GM21576 (cell line): Measurements from ENCODE around the gene PTMS.

Source experiments
- ATAC-seq: cut with Tn5 transposase; IDR thresholded peaks from one replicate; pipeline ENCODE4 v1.9.1; 2021; ENCODE audit warnings: mild to moderate bottlenecking, moderate library complexity; ENCODE audit not compliant: unreplicated experiment

PTMS gene

DNA sequence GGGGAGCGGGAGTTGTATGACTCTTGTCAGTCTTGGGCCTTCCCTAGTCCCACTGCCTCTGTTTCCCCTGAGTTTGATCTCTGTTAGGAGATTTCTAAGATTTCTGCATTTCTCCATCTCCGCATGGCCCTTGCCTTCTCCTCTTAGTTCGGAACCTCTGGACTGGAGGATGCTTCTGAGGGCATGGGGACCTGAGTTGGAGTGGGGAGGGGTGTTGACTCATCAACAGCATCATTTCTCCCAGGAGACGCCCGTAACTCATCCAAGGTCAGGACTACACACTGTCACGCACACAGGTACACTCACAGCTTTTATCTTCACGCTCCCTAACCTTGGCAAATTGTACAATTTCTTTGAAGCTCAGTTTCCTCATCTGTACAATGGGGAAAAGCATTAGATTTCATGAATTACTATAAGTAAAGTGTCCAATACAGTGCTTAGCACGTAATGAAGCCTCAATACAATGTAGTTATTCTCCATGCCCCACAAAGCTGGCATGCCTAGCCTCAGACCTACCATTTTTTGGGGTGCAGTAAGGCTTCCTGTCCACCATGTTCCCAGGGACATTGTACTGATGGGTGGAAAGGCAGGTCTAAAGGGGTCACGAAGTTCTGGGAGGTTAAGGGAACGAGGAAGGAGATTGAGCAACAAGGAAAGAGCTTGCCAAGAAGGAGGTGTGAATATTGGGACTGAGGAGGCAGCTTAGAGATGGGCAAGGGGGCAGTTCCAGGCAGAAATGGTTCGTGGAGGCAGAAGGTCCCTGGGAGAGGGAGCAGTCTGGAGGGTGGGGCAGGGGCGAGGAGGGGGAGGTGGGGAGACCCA, 5.6 kb downstream of the PTMS start:
- ATAC-seq = no peak

DNA sequence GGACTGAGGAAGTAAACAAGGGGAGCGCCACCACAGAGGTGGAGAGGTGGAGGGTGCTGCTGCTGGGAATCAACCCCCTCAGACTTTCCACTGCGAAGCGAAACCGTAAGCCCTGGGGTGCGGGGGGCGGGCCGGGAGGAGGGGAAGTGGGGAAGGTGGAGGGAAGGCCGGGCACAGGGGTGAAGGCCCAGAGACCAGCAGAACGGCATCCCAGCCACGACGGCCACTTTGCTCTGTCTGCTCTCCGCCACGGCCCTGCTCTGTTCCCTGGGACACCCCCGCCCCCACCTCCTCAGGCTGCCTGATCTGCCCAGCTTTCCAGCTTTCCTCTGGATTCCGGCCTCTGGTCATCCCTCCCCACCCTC, 6.2 kb downstream of the PTMS start, which contains the start of gene LAG3:
TSS of gene LAG3 (plus strand) at position 190 of the 365 bp plus-strand sequence. CDS start 333 bp downstream, outside the sequence.
- ATAC-seq = no peak

DNA sequence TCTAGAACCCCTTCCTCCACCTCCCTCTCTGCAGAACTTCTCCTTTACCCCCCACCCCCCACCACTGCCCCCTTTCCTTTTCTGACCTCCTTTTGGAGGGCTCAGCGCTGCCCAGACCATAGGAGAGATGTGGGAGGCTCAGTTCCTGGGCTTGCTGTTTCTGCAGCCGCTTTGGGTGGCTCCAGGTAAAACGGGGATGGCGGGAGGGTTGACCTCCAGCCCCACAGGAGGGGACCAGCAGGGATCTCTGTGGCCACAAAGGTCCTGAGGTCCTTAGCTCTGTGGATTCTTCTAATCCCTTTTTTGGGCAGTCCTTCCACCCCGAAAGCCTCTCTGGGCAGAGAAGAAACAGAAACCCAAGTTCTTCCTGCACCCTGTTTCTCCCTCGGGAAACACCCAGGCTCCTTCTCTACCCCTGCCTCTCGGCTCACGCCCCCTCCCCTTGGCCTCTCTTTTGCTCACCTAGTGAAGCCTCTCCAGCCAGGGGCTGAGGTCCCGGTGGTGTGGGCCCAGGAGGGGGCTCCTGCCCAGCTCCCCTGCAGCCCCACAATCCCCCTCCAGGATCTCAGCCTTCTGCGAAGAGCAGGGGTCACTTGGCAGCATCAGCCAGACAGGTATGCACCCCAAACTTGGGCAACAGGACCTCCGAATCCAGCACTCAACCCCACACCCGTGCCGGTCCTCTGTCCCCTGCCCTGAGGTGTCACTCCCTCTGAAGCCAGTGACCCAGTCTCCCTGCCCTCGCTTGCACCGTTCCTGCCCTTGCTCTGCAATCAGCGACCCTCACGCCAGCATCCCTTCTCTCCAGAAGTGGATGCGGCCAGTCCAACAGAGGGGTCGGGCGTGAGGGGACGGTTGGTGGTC, 6.8 kb downstream of the PTMS start:
- no peak for ATAC-seq

DNA sequence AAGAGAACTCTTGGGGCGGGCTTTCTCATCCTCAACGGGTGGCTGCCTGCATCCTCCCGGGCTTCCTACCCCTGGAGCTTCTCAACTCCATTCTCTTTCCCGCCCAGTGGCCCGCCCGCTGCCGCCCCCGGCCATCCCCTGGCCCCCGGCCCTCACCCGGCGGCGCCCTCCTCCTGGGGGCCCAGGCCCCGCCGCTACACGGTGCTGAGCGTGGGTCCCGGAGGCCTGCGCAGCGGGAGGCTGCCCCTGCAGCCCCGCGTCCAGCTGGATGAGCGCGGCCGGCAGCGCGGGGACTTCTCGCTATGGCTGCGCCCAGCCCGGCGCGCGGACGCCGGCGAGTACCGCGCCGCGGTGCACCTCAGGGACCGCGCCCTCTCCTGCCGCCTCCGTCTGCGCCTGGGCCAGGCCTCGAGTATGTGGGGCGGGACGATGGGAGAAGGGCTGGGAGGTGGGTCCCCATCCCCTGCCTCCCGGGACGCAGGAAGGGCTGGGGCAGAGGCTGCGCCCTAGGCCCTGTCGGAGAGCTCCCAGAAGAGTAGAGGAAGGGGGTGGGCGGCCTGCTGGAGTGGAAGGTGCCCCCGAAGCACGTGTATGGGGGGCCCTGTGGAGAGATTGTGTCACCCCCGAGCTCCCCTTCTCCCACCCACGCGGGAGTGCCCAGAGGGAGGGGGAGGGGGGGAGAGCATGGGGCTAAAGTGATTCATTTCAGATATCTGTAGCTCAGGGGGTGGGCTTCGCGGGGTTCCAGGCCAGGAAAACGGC, 7.6 kb downstream of the PTMS start:
- ATAC-seq = no peak

DNA sequence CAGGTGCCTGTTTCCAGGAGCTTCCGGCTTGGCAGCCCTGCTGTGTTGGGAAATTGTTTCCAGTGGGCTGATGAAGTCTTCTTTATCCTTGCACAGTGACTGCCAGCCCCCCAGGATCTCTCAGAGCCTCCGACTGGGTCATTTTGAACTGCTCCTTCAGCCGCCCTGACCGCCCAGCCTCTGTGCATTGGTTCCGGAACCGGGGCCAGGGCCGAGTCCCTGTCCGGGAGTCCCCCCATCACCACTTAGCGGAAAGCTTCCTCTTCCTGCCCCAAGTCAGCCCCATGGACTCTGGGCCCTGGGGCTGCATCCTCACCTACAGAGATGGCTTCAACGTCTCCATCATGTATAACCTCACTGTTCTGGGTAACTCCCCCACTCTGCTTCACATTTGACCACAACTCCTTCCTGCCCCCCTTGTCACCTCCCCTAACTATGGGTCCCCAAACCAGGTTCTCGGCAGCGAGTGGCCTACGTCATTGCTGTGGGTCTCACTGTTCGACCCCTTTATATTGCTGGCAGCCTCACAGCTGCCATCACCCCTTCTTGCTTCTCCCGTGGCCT, 8.4 kb downstream of the PTMS start:
- ATAC-seq = no peak

DNA sequence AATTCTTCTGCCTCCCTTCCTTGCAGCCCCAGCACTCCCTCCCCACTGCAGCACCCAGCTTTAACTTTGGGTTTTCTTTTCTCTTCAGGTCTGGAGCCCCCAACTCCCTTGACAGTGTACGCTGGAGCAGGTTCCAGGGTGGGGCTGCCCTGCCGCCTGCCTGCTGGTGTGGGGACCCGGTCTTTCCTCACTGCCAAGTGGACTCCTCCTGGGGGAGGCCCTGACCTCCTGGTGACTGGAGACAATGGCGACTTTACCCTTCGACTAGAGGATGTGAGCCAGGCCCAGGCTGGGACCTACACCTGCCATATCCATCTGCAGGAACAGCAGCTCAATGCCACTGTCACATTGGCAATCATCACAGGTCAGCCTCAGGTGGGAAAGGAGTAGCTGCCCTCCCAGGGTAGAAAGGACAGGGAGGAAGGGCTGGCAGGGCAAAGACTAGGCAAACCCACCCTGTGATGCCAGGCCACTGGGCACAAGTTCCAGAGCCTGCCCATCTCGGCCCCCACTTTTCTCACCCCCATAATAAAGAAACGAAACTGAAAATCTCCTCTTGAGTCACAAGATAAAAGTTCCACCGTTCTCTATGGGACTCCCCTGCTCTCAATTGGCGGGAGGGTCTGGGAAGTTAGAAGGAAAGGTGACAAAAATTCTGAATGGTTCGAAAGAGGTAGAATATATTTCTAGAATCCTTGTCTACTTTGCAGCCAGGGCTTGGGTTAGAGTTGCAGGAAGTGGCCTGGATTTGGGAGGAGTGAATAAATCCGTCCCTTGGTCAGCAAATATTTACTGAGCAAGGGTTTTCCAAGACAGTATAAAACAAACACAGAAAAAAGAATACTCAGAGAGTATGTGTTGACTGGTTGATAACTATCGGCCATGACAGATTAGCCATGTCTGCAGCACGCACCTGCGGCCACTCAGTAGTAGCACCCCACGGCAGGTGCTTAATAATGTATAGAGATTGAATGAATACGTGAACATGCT, 9.3 kb downstream of the PTMS start:
- no peak for ATAC-seq

DNA sequence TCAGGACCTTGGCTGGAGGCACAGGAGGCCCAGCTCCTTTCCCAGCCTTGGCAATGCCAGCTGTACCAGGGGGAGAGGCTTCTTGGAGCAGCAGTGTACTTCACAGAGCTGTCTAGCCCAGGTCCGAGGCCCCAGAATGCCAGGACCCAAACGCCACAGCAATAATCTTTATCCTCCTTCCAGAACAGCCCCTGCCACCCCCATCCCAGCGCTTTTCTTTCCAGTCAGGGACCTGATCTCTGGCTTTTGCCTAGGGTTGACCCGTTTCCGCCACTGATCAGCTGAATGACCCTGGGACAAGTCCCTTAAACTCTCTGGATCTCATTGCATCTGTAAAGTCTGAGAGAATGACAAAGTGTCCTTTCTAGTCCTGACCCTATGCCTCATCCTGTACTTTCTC, 11.2 kb downstream of the PTMS start:
- no peak for ATAC-seq

DNA sequence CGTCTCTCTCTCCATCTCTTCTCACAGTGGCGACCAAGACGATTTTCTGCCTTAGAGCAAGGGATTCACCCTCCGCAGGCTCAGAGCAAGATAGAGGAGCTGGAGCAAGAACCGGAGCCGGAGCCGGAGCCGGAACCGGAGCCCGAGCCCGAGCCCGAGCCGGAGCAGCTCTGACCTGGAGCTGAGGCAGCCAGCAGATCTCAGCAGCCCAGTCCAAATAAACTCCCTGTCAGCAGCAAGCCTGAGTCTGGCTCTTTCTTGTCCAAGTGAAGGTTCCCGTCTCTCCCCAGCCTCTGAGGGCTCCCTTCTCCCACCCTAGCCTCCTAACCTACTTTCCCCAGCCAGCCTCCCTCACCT, 12.0 kb downstream of the PTMS start:
- ATAC-seq = no peak

DNA sequence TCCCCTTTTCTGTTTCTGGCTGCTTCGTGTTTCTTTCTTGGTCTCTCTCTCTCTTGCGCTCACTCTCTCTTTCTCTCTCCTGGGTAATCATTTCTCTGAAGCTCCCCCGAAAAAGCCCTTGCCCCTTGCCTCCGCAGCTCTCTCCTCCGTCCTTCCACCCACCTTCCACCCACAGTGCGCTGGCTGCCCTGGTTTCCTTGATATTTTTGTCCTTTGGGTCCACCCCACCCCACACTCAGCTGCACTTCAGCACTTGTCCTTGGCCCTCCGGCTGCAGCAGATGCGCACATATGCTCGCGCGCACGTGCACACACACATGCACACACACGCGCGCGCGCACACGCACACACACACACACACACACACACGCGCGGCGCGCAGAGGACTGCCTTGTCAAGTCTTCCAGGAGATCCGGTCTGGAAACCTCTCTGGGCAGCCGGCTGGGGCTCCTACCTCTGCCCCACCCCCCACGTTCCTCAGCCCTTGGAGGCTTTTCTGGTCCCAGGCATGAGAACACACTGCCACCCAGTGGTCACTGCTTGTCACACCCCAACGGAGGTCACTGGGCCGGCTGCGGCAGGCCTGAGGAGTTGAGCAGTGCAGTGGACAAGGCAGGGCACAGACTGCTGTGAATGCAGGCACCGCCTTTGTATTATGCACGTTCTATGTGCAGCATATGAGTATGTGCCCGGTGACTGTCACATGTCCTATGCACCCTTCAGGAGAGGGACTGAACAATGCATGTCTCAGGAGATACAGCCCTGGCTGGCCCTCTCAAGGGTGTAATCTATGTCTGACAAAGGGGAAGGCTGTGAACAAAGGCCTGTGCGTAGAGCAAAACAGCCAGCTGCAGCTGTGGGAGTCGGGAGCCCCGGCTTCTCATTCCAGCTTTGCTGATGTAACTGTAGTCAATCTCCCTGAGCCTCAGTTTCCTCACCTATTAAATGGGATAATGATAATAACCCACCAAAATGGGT, 12.7 kb downstream of the PTMS start:
- ATAC-seq = peak; percentile 73

DNA sequence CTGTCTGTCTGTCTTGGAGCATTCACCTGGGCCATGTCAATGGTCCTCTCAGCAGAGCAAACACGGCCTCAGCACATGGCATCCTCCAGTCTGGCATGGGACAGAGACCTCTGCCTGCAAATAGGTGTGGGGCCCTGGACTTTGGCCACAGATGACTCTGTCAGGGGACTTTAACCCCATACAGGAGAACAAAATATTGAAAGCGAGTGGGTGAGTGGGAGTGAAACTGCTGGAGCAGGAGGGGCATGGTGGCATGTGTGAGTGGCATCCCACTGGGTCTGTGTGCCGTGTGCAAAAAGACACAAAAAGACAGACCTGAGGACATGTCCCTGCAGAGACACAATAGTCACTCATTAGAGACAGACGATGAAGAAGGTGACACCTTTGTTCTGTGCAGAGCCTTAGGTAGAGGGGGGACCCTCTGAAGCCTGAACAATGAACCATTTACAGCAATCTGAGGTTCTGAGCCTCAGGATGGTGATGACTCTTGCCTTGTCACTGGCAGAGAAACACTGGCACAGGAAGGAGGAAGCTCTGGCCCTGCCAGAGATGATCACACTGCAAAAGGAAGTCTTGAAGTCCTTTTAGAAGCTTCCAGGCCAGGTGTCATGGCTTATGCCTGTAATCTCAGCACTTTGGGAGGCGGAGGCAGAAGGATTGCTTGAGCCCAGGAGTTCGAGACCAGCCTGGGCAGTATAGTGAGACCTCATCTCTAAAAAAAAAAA, 13.7 kb downstream of the PTMS start:
- no peak for ATAC-seq

DNA sequence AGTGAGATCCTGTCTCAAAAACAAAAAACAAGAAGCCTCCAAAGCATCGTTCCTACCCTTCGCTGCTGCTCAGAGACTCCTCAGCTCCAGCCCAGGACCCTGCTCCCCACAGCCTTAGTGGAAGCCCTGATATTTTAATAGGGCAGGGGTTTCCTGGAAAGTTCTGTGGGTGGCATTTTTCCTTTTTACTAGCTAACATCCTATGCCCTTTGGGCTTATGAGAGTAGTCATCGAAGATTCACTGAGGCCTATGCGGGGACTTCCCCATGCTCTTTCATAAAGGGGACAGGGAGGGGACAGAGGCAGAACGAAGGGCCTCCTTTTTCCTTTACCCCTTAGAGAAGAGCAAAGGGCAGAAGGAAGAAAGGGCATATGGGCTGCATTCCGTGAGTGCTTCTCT, 14.4 kb downstream of the PTMS start:
- no peak for ATAC-seq

DNA sequence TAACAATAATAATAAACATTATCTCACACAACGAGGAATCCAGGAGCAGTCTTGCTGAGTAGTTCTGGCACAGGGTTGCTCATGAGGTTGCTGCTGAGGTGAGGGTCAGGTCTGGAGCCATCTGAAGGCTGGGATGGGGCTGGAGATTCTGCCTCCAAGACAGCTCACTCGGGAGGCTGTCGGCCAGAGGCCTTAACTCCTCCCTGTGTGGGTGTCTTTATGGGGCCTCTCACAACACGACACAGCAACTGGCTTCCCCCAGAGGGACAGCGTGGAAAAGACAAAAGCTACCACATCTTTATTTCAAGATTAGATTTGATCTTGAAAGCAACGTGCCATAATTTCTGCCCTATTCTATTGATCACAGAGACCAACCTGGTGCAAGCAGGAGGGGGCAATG, 16.0 kb downstream of the PTMS start:
- ATAC-seq = no peak

DNA sequence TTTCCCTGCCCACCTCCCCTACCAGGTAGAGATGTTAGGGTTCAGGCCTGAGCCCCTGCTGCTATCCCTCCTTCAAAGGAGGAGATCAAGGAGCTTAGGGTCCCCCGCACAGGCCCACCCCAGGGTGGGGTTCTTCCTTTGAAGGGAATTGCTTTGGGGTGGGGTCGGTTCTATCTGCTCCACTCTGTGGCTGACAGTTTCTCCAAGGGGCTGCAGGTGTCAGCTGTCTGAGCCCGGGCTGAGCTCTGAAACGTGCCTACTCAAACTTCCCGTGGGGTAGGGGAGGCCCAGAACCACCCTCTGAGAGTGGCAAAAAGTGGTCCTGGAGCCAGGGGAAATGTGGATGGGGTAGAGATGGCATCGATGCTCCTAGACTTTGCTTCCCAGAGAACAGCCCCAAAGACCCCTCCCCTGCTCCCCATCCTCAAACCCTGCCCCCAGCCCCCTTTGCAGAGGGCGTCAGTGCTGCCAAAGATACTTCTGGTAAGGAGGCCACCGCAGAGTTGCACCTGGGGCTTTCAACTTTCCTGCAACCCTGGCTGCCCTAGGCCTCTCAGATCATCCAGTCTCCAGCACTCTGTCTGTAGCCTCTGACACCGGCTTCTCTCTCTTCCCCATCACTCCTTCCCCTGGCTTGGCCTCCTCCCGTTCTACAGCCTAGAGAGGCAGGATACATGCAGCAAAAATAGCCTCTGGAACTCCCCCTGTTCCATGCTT, 16.8 kb downstream of the PTMS start:
- no peak for ATAC-seq

DNA sequence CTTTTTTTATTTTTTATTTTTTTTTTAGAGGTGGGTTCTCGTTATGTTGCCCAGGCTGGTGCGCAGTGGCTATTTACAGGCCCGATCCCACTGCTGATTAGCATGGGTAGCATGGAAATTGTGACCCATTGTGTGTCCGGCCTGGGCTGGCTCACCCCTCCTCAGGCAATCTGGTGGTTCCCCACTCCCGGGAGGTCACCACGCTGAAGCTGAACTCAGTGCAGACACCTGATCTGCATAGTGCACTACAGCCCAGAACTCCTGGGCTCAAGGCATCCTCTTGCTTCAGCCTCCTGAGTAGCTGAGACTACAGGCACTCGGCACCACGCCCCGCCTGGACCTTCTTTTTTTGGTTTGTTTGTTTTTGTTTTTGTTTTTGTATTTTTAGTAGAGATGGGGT, 17.7 kb downstream of the PTMS start:
- ATAC-seq = no peak

DNA sequence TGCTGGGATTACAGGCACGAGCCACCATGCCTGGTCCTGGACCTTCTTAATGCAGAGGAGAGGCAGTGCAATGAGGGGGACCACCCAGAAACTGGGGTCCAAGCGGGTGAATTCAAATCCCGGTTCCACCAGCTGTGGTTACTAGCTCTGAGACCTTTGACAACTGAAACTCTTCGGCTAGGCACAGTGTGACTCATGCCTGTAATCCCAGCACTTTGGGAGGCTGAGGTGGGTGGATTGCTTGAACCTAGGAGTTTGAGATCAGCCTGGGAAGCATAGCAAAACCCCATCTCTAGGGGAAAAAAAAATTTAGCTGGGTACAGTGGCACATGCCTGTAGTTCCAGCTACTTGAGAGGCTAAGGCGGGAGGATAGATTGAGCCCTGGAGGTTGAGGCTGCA, 18.1 kb downstream of the PTMS start:
- ATAC-seq = no peak

DNA sequence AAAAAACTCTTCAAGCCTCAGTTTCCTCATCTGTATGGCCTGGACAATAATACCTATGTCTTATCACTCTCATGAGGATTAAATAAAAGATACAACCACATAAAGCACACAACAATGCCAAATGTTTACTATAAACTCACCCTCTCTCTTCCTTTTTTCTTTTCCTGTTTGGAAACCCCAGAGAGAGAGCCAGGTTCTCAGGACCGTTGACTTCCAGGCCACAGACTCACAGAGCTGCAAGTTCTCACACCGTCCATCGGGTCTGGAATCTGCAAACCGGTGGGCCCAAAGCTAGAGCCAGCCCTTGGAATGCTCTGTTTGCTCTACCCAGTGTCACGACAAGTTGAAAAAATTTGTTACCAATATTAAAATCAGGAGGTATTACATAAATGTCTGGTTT, 18.6 kb downstream of the PTMS start:
- no peak for ATAC-seq

DNA sequence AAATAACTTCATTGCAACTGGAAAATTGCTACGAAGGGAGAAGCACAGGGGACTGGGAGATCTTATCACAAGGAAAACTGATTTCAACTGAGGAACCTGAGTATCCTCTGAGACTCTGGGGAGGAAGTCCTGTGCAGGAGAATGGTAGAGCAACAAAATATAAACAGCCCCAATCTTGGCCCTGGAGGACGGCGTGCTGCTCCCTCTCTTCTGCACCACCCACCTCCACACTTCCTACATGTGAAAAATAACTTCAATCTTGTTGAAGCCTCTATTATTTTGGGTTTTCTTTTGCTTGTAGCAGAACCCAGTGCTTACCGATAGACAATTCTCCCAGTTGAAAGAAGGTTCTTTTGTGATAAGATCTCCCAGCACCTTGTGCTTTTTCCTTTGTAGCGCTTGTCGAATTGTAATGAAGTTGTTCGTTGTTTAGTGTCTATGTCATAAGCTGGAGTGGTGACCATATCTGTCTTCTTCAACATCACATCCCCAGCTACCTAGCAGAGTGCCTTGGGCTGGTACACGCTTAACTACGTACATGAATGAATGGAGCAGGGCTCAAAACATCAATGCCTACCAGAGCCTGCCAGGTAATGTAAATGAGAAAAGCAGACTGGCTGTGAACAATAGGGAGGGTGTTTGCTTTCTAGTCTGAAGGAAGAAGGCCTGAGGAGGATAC, 20.4 kb downstream of the PTMS start:
- no peak for ATAC-seq
